ENCODE measurements around the gene PCARE.
"Not testable (repeated sequence)": the region's sequence is repeated elsewhere in the genome, so short reads cannot be mapped to it uniquely, and the experiment has no call there.

The PCARE gene

GRCh38 chr2:29097569-29097968 lies 23.2 kb upstream of the PCARE start:
- in situ Hi-C loops (cut with MboI; ENCODE audit: low sequenced_read_pairs): no loop called here

GRCh38 chr2:29096969-29097368 lies 22.6 kb upstream of the PCARE start:
- in situ Hi-C loops (cut with MboI; ENCODE audit: low sequenced_read_pairs): no loop called here

GRCh38 chr2:29090311-29090710 lies 16.0 kb upstream of the PCARE start:
- in situ Hi-C loops (cut with MboI; ENCODE audit: low sequenced_read_pairs): not testable (repeated sequence)

GRCh38 chr2:29084554-29084953 lies 10.2 kb upstream of the PCARE start:
- in situ Hi-C loops (cut with MboI; ENCODE audit: low sequenced_read_pairs): no loop called here

- in situ Hi-C loops (cut with MboI; ENCODE audit: low sequenced_read_pairs): no loop called here
Measured at GRCh38 chr2:29082804-29083495, 8.6 kb upstream of the PCARE start.

- in situ Hi-C loops (cut with MboI; ENCODE audit: low sequenced_read_pairs): no loop called here
Measured at GRCh38 chr2:29080886-29081743, 6.8 kb upstream of the PCARE start.

GRCh38 chr2:29079887-29080286 lies 5.6 kb upstream of the PCARE start:
- in situ Hi-C loops (cut with MboI; ENCODE audit: low sequenced_read_pairs): no loop called here

GRCh38 chr2:29075894-29076705 lies 1.8 kb upstream of the PCARE start:
- in situ Hi-C loops (cut with MboI; ENCODE audit: low sequenced_read_pairs): no loop called here

- in situ Hi-C loops (cut with MboI; ENCODE audit: low sequenced_read_pairs): no loop called here
Measured at GRCh38 chr2:29073933-29074332, 390 bp downstream of the PCARE start.

GRCh38 chr2:29072971-29073725 lies 1.2 kb downstream of the PCARE start:
- in situ Hi-C loops (cut with MboI; ENCODE audit: low sequenced_read_pairs): no loop called here

GRCh38 chr2:29072251-29072650 lies 2.1 kb downstream of the PCARE start:
- in situ Hi-C loops (cut with MboI; ENCODE audit: low sequenced_read_pairs): no loop called here

- in situ Hi-C loops (cut with MboI; ENCODE audit: low sequenced_read_pairs): no loop called here
Measured at GRCh38 chr2:29071032-29071975, 3.0 kb downstream of the PCARE start.

- in situ Hi-C loops (cut with MboI; ENCODE audit: low sequenced_read_pairs): no loop called here
Measured at GRCh38 chr2:29070526-29070925, 3.8 kb downstream of the PCARE start.

GRCh38 chr2:29068513-29068912 lies 5.8 kb downstream of the PCARE start:
- in situ Hi-C loops (cut with MboI; ENCODE audit: low sequenced_read_pairs): no loop called here

- in situ Hi-C loops (cut with MboI; ENCODE audit: low sequenced_read_pairs): no loop called here
Measured at GRCh38 chr2:29066997-29067605, 7.2 kb downstream of the PCARE start.

GRCh38 chr2:29066271-29066860 lies 8.0 kb downstream of the PCARE start:
- in situ Hi-C loops (cut with MboI; ENCODE audit: low sequenced_read_pairs): no loop called here

GRCh38 chr2:29065068-29065811 lies 9.1 kb downstream of the PCARE start:
- in situ Hi-C loops (cut with MboI; ENCODE audit: low sequenced_read_pairs): no loop called here

- in situ Hi-C loops (cut with MboI; ENCODE audit: low sequenced_read_pairs): no loop called here
Measured at GRCh38 chr2:29064746-29065067, 9.6 kb downstream of the PCARE start.

All from HL-60/S4 (cell line).